HG03432 (cell line): ENCODE measurements around the gene PPP1R14C.

Experiments
- ATAC-seq: cut with Tn5 transposase; IDR thresholded peaks from one replicate; pipeline ENCODE4 v1.9.1; 2021; ENCODE audit warnings: mild to moderate bottlenecking, moderate library complexity; ENCODE audit not compliant: unreplicated experiment

PPP1R14C gene

DNA sequence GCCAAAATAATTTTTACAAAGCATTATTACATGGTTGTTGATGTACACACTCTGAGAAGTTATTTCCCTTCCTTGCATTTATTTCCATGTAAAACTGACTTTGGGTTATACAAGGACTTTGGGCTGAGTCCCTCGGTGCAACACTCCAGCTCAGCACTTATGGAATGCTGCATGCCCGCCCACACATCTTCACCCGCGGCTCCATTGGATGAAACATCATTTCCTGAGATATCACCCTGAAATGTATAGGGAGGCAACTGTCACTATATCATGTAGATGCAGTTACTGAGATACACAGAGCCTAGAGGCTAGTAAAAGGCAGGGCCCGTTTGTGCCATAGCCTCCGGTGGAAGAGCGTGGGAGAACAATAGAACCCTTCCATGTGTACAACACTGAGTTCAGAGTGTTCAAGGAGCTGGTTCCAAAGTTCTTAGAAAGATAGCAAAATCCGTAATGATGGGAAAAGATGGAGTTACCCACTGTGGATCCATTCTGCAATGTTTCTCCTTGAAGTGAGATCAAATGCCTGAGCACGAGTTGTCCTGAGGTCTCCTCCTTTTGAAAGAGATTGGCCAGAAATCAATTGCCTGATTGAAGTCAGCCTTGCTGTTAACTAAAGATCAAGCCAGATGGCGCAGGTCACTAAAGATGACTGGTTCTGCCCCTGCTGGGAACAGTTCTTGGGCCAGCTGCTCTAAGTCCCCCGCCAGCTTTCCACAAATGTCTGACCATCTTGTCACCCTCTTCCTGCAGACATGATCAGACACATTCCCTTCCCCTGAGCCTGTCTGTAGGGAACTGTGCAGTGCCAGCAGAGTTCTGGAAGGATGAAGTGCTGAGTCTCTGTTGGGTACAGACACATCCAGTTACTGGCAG lies 125.1 kb downstream of the PPP1R14C start:
- no peak for ATAC-seq

DNA sequence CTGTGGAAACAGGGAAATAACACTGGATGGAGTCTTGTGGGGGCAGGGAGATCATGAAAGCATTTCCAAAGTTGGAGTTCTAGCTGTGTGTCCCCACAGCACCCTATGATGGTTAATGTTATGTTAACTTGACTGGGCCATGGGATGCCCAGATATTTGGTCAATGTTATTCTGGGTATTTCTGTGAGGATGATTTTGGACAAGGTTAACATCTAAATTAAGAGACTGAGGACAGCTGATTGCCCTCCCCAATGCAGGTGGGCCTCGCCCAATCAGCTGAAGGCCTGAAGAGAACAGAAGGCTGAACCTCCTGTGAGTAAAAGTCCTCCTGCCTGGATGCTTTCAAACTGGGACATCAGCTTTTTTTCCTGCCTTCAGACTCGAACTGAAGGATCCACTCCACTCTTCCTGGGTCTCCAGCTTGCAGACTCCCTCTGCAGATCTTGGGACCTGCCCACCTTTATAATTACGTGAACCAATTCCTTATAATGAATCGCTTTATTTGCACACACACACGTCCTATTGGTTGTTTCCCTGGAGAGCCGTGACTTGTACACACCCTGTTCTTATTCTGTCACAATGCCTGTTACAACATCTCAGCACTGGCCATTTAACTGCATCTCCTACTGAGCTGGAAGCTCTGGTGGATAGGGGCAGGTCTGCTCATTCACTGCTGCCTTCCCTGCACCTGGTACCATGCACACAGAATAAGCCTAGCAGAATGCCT lies 126.4 kb downstream of the PPP1R14C start:
- no peak for ATAC-seq

DNA sequence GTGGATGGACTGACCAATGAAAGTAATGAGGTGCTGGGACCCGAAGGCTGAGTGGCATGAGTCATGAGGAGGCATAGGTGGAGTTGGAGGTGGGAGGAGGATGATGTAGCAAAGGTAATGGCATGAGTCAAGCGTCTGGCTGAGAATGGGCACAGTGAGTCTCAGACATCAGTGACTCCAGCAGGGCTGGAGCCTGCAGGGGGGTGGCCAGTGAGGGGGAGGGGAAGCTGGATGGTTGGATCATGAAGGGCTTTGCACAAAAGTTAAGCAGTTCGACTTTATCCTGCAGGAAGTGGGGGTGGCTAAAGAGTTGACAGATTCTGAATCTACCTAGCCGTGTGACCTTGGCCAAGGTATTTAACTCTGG lies 127.0 kb downstream of the PPP1R14C start:
- ATAC-seq = no peak

DNA sequence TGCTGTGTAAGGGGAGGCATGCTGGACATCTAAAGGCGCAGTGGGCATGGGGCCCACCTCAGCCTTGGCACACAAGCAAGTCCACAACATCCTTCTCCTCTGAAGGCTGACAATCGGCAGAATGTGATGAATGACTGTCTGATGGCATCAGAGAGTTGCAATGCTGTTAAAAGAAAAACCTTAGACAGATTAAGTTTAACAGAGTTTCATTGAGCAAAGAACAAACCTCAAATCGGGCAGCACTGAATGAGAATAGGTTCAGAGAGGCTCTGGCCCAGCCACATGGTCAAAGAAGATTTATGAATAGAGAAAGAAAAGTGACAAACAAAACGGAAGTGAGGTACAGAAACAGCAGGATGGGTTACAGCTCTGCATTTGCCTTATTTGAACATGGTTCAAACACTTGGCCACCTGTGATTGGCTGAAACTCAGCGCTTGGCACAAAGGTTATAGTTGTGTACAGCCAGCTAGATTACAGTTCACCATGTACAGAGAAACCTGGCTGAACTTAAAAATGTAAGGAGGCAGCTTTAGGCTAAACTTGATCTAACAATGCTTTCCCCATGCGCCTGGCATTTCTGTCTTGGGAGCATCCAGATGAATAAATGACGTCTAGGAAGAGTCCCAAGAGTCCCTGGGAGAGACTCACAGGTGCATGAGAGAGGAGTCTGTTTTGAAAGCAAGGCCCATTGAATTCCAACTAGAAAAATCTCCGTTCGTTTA lies 127.6 kb downstream of the PPP1R14C start:
- ATAC-seq = no peak

DNA sequence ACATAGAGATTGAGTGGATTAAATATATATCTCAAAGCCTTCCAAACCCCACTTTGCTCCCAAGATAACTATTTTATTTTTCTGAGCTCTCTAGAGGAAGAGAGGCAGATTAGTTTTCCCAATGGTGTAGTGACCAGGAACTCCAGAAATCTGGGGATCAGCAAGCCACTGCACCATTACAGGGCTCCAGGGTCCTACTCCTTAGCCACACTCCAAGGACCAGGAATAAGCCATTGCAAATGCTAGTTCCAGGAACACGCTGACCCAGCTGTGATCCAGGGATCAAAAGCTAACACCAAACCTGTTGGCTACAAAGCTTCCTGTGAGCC lies 128.3 kb downstream of the PPP1R14C start:
- no peak for ATAC-seq

DNA sequence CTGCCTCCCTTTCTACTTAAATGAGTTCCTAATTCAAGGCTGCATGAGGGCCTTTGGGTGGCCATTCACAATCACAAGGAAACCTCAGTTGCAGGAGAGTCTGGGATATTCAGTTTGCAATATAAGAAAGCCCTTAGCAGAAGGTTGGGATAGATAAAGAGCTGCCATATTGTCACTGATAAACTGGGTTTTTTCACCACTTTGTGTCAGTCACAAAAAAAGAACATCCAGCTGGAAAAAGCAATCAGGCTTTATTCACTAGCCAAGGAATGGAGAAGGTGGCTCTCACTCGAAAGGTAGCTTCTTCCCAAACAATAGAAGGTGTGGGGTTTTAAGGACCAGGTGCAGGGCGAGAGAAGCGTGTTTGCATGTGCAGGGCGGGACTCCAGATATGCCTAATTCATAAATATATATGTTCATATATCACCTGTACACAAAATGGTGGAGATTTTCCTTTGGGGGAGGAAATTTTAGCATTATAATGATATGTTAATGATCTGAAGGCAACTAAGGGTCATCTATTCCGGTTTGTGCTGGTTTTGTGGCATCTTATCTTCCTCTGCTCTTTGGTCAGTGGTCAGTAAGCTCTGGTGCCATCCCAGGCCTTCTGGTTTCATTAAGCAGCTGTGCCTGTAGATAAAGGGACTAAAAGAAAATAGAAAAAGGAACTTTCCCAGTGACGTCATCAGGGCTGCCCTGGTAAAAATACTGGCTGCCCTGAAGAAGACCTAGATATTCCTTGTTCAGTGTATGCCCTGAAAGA lies 128.8 kb downstream of the PPP1R14C start:
- ATAC-seq = no peak

DNA sequence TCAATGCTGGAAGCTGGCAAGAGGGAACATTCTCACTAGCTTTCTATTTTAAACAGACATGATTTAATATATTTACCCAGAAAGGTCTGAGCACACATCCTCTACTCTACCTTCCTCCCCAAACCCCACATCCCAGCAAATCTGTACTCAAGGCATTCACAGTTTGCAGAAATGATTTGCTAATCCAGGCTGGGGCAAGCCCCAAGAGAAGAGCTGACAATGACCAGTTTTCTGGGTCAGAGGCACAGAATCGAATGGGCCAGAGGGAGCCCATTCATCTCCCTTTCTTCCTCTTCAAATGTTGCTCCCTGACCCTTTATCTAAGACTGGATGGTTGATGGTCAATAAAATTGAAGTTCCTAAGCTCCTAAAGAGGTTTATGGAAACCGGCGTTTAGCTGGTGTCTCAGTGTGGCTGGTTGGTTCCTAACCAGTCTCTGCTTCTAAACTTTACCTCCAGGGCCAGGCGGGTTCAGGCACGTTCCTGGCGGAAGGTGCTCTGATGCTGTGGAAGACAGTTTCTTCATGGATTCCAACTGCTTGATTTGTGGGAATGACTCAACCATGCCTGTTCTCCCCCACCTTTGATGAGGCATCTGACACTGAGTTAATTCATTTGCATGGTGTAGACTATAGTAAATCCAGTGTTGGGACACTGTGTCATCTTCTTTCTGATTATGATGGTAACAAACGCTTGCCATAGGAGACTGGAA lies 129.6 kb downstream of the PPP1R14C start:
- ATAC-seq = no peak

DNA sequence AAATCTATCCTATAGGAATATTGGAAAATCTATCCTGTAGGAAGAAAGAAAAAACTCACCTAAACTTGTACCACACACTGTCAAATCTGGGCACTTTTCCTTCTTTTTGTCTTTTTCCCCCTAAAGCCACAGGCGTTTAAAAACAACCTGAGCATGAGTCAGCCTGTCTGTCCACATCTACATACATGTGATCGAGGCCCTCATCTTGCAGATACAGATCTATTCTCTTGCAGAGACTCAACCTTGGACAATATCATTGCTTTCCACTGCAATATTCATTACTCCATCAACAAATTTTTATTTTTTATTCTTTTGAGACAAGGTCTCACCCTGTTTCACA lies 130.1 kb downstream of the PPP1R14C start:
- ATAC-seq = no peak

DNA sequence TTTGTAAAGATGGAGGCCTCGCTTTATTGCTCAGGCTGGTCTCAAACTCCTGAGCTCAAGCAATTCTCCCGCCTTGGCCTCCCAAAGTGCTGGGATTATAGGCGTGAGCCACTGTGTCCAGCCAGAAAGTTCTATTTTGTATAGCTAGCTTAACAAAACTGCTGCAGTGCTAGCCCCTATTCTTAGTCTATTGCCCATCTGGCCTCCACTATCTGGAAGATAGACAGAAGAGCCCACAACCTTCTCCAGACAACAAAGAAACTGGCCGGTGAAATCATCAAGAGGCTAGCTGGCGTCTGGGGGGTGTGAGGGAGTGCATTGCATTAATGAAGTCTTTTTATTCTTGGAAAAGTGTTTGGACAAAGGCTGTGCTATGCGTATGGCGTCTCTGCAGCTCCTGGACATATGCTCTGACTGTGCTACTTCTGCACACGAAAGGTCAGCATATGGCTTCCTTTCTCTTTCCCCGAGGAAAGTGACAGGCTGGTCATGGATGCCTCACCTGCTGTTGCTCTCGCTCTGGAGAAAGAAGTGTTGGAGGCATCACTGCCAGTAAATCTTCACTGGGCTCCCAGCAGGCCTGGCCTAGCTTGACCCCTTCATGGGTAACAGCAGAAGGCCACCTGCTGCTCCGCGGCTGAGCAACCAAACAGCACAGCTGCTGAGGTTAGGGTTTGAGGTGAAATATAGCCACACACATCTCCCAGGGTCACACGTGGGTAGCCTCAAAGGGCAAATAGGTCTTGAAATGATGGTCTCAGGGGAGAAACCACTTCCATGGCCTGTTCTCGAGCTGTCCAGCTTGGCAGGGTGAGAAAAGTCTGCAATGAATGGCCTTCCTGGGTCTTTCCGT lies 130.8 kb downstream of the PPP1R14C start:
- no peak for ATAC-seq

DNA sequence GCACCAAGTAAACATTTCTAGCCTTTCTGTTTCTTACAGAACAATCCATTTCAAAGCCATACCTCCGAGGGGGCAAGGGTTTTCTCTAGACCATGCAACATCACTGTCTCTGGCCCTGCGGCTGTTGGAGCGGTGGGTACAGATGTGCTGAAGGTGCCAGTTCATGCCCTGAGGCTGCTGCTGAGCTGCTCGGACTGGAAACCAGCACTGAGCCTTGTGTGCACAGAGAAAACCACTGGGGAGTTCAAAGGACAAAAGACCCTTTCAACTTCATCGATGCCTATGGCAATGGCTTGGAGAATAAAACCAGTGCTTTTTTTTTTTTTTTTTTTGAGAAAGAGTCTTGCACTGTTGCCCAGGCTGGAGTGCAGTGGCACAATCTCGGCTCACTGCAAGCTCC lies 132.6 kb downstream of the PPP1R14C start:
- no peak for ATAC-seq

DNA sequence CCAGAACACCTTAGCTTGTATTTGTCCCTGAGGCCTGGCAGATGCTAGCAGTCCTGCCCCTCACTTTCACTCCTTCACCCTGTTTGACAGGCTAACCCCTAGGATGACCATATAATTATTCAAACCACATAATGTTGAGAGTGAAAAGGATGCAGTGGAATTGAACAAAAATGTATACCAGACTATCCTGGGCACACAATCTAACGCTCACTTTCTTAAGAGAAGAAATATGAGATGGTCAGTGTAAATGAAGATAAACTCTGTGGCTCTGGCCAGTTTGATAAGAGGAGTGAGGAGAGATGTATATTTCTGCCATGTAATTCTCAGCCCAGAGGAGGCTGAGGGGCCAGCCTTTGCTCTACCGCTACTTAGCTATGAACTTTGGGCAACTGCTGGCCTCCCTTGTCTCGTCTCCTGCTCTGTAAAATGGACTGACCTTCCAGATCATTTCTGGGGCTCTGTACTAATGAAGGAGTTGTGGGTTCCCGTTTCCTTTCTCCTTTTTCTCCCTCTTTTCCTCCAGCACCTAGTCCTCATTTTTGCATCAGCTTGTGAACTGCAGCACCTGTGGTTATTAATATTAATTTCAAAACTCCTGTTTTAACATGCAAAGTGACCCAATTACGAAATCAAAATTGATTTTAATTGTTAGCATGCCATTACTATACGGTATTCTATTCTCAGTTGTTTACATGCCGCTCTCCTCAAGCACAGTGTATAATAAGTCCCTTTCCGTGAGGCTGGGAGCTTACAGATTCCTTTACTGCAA lies 133.5 kb downstream of the PPP1R14C start:
- ATAC-seq = no peak

DNA sequence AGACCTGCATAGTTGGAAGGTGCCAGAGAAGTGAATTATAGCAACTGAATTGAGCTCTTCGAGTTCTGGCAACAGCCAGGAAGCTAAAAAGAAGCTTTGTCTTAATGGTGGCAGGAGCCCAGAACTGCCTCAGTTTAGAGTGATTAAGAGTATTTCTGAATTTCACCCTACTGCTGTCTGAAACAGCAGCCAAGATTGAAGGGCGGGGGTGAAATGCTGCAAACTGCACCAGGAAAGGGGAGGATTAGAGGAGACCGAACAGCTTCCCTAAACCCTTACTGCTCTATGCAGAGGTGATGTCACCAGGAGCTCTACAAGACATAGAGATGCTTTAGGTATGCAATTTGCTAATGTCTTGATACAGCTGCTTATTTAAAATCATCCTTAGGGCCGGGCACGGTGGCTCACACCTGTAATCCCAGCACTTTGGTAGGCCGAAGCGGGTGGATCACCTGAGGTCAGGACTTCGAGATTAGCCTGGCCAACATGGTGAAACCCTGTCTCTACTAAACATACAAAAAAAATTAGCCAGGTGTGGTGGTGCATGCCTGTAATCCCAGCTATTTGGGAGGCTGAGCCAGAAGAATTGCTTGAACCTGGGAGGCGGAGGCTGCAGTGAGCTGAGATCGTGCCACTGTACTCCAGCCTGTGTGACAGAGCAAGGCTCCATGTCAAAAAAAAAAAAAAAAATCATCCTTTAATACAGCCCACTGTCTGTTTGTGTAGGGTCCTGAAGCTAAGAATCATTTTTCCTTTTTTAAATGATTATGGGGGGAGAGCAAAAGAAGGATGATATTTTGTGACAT lies 134.3 kb downstream of the PPP1R14C start:
- ATAC-seq = no peak

DNA sequence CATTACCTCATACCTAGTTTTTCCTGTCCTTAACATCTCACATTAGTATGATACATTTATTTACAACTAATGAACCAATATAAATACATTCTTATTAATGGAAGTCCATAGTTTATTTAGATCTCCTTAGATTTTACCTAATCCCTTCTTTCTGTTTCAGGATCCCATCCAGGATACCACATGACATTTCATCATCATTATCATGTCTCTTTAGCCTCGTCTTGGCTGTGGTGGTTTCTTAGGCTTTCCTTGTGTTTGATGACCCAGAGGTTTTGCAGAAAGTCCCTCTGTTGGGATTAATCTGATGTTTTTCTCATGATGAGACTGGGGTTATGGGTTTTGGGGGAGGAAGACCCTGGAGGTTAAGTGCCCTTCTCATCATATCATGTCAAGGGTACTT lies 136.7 kb downstream of the PPP1R14C start:
- ATAC-seq = no peak

DNA sequence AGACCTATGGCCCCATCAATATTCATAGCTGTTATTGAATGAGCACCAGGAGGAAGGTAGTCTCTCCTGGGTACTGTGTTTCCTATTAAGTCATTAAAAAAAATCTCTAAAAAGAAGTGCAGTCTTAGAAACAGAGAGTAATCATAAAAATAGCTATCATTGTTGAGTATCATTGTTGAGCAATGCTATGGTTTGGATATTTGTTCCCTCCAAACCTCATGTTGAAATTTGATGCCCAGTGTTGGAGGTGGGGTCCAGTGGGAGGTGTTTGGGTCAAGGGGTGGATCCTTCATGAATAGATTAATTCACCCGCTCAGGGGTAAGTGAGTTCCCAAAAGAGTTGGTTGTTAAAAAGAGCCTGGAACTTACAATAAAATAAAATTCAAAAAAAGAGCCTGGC lies 137.9 kb downstream of the PPP1R14C start:
- ATAC-seq = no peak

DNA sequence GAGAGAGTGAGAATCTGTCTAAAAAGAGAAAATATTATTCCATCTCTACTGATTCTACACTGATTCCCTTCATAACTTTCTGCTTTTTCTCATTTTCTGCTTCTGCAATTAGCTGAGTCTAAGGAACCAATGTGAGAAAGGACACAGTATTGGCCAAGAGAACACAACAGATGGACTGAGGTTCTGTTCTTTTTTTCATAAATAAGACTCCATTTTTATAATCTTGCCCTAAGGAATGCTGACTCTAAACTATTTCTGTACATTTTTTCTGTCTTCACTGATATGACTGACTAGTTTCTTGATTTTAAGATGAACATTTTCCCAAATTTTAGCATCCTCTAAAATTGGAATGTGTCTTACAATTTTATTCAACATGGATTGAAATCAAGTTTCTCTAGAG lies 138.9 kb downstream of the PPP1R14C start:
- ATAC-seq = no peak

DNA sequence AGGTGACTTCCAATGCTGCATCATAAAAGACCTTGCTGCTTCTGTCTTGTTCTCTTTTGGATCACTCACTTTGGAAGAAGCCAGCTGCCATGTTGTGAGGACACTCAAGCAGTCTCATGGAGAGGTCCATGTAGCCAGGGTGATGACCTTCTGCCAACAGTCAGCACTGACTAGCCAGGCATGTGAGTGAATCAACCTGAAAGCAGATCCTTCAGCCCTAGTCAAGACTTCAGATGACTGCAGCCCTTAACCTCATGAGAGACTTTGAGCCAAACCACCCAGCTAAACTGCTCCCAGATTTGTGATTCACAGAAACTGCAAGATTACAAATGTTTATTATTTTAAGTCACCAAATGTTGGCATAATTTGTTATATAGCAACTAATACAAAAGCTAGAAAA lies 140.0 kb downstream of the PPP1R14C start:
- no peak for ATAC-seq

DNA sequence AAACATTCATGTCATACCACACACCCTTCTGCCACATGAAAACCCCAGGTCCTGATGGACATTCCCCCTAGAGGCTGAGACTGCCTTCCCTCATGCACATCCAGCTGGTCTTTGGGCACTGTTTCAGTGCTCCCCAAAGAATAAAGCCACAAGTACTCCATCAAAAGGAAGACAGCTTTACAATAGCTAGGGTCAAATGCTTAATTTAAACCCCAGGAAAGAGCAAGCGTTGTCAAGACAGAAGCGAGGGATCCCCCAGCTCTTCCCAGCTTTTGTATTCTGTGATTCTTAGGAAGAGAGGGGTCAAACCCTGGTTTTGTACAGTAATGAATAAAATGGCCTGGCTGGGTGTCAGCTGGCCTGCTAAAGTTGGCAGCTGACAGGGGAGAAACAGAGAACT lies 143.6 kb downstream of the PPP1R14C start:
- no peak for ATAC-seq

DNA sequence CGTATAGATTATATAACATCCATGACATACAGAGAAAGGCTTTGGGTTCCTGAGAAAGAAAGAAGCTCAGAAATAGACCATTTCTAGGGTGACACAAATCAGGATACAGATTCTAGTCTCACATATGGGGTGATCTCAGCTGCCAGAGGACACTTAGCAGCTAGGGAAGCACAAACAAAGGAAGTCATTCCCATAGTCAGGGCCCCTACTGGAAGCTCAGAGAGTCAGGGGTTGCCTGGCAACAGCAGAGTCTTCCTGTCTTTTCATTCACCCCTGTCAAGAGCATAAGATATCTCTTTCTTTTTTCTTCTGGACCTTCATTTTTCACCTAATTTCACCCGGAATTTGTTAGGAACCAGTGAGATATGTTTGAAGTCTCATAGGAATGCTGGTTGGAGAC lies 144.1 kb downstream of the PPP1R14C start:
- ATAC-seq = no peak
